Measurements from ENCODE around the gene CORO2B. TPM values are rescaled to one million over a fixed set of nuclear protein-coding genes. Genes with fewer than 3 reads are reported as not detected.
A peak's percentile ranks its signal among the peaks of the same experiment; 100 is the strongest.

The CORO2B gene
- total RNA-seq, 6 donors from 2014 or later: 0.79 to 9.0 (median 2.0) TPM

- 75 to 89% methylated on average over 4 to 7 of the region's 7 CpGs for WGBS, 2 donors
- H3K27me3 ChIP-seq: no peaks in the 10 kb centered on the region
- peaks cover 8 to 20% (median 16%) of the 10 kb centered on the region in 4 donors for H3K4me1 ChIP-seq
- TF ChIP-seq EP300 (IDR thresholded peaks at IDR 0.05) (no peak), POLR2A (IDR thresholded peaks at IDR 0.05) (no peak), POLR2AphosphoS5 (IDR thresholded peaks at IDR 0.05) (no peak), CTCF (IDR thresholded peaks at IDR 0.05) (no peak)
- H3K9me3 ChIP-seq: no peaks in the 10 kb centered on the region
- DNase-seq (peak in 1 of 2 donors; percentile 29), ATAC-seq (ENCODE audit: low FRiP score in 2 of 2) (peak in 1 of 2 donors; percentile 93)
- H3K27ac ChIP-seq: peak overlapping the region in 3 of 4 donors; percentile 30 to 48 (median 43)
- H3K36me3 ChIP-seq: no peaks in the 10 kb centered on the region
- no peak overlapping the region for H3K4me3 ChIP-seq
Observed at GRCh38 chr15:68609629-68610028, 30.8 kb downstream of the CORO2B start.

DNA sequence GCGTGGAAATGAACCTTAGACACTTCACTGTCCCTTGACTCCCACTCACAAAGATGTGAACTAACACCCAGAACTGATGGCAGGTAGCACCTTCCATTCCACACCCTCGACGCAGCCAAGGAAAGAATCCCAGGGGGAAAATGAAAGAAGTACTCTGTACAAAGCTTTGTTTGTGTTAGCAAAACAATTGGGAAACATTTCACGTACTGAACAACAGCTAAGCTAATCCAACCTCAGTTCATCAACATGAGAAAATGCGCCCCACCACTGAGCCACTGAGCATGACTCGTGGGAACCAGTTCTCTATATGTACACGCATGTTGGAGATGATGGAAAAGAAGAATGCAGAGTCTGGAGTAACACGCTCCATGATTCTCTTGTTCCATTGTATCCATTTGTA lies 32.0 kb downstream of the CORO2B start:
- ATAC-seq (ENCODE audit: low FRiP score in 2 of 2) (no peak), DNase-seq (no peak)
- no peaks in the 10 kb centered on the region for H3K36me3 ChIP-seq
- TF ChIP-seq CTCF (IDR thresholded peaks at IDR 0.05) (no peak), POLR2AphosphoS5 (IDR thresholded peaks at IDR 0.05) (no peak), EP300 (IDR thresholded peaks at IDR 0.05) (no peak), POLR2A (IDR thresholded peaks at IDR 0.05) (no peak)
- H3K4me1 ChIP-seq: peaks cover 8 to 25% (median 16%) of the 10 kb centered on the region in 4 donors
- no peaks in the 10 kb centered on the region for H3K9me3 ChIP-seq
- no peak overlapping the region for H3K4me3 ChIP-seq
- 70 to 76% methylated on average over 8 of the region's 8 CpGs for WGBS, 2 donors
- H3K27ac ChIP-seq: peak overlapping the region in 1 of 4 donors; percentile 1
- no peaks in the 10 kb centered on the region for H3K27me3 ChIP-seq

DNA sequence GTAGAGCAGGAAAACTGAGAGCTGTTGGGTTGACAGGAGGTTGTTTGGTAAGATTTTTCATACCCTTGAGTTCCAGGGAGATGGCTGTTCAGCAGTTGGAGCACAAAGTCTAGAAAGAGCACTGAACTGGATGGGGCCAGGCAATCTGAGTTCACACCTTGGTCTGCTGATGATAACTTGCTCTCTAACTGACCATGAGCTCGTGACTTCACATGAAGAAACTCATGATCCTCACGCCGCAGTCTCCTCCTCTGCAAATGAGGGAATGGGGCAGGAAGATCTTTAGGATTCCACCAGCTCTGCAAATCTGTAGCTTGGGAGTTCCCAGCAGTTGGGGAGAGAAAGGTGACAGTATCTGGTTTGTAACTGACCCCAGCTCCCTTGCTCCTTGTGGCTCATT lies 33.7 kb downstream of the CORO2B start:
- Histone ChIP-seq H3K36me3 (no peaks in the 10 kb centered on the region), H3K27ac (no peak overlapping the region), H3K27me3 (no peaks in the 10 kb centered on the region), H3K9me3 (no peaks in the 10 kb centered on the region), H3K4me1 (peaks cover 14 to 25% (median 17%) of the 10 kb centered on the region in 4 donors), H3K4me3 (no peak overlapping the region)
- DNase-seq (no peak), ATAC-seq (ENCODE audit: low FRiP score in 2 of 2) (no peak)
- no peak for TF ChIP-seq CTCF (IDR thresholded peaks at IDR 0.05)
- TF ChIP-seq EP300 (IDR thresholded peaks at IDR 0.05): no peak
- TF ChIP-seq POLR2AphosphoS5 (IDR thresholded peaks at IDR 0.05): no peak
- TF ChIP-seq POLR2A (IDR thresholded peaks at IDR 0.05): no peak
- WGBS, 2 donors: 94 to 98% methylated on average over 3 of the region's 3 CpGs

GRCh38 chr15:68612979-68613740 lies 34.4 kb downstream of the CORO2B start:
- WGBS, 2 donors: 88 to 93% methylated on average over 6 of the region's 6 CpGs
- TF ChIP-seq POLR2AphosphoS5 (IDR thresholded peaks at IDR 0.05) (no peak), EP300 (IDR thresholded peaks at IDR 0.05) (no peak), POLR2A (IDR thresholded peaks at IDR 0.05) (no peak), CTCF (IDR thresholded peaks at IDR 0.05) (no peak)
- ATAC-seq (ENCODE audit: low FRiP score in 2 of 2) (no peak), DNase-seq (no peak)
- Histone ChIP-seq H3K4me3 (no peak overlapping the region), H3K9me3 (no peaks in the 10 kb centered on the region), H3K27me3 (no peaks in the 10 kb centered on the region), H3K4me1 (peaks cover 11 to 23% (median 14%) of the 10 kb centered on the region in 4 donors), H3K27ac (no peak overlapping the region), H3K36me3 (no peaks in the 10 kb centered on the region)
